GM20000 (cell line): Measurements from ENCODE around the gene TTC7B.

Experiments used
- DNase-seq: peaks from one replicate; pipeline ENCODE4 v3.0.0; 2012; ENCODE audit warnings: low spot score
- TF ChIP-seq, protein P1 (sequence below): IDR thresholded peaks from 2 replicates; pipeline ENCODE4 v1.5.1; 2012; ENCODE audit warnings: mild to moderate bottlenecking, control low read depth; ENCODE audit errors: extremely low read depth, missing control alignments

TTC7B gene

DNA sequence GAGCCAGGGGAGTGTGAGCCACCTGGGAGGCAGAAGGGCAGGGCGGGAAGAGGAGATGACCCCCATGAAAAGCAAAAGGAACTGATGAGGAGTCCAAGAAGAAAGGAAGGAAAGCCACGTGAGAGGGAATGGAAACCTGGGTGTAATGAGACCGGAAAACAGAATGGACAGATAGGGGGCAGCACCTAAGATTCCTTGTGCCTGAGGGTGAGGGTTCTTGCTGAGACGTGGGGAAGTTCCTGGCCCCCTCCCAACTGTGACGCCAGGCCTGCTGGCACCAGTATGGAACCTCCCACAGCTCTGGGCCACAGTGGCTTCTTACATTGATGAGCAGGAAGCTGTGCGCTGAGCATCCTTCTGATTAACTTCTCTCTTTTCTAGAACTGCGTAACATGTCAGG lies 30.8 kb downstream of the TTC7B start:
- TF ChIP-seq, protein P1, sequence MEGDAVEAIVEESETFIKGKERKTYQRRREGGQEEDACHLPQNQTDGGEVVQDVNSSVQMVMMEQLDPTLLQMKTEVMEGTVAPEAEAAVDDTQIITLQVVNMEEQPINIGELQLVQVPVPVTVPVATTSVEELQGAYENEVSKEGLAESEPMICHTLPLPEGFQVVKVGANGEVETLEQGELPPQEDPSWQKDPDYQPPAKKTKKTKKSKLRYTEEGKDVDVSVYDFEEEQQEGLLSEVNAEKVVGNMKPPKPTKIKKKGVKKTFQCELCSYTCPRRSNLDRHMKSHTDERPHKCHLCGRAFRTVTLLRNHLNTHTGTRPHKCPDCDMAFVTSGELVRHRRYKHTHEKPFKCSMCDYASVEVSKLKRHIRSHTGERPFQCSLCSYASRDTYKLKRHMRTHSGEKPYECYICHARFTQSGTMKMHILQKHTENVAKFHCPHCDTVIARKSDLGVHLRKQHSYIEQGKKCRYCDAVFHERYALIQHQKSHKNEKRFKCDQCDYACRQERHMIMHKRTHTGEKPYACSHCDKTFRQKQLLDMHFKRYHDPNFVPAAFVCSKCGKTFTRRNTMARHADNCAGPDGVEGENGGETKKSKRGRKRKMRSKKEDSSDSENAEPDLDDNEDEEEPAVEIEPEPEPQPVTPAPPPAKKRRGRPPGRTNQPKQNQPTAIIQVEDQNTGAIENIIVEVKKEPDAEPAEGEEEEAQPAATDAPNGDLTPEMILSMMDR = no peak
- no peak for DNase-seq

DNA sequence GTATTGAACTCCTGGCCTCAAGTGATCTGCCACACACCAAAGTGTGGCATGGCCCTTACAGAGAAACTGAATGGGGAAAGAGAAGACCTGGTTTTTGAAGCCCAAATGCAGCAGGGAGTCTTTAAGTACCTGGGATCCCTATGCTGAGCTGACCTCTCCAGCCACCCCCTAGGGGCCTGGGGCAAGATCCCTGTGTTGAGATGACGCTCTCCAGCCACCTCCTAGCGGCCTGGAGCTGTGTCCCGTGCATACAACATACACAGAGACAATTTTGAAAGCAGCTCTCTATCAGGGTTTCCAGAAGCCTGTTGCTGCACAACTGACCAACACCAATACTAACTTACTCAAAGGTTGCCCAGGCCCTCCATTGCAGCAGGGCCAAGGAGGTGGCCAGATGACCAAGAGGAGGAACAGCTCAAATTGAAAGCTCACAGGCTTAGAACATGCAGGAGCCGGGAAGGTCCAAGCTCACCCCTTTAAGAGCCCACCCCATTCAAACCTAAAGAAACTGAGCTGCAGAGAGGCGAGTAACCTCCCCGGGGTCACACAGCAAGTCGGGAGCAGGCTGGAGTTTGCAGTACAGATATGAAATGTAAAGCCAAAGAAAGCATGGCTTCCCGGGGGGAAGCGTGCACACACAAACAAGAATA lies 31.5 kb downstream of the TTC7B start:
- TF ChIP-seq, protein P1 = no peak
- no peak for DNase-seq

DNA sequence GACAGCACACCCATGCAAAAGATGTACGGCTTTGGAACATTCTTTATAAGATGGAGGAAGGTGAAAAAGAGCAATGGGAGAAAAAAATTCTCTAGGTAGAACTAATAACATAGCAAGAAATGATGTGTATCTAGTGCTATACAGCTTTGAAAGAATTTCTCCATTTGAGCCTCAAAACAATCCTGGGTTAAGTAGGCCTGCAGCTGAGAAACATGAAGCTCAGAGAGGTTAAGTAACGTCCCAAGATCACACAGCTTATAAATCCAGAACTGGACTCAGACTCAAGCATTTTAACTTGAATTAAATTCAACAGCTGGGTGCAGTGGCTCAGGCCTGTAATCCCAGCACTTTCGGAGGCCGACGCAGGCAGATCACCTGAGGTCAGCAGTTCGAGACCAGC lies 32.9 kb downstream of the TTC7B start:
- no peak for DNase-seq
- TF ChIP-seq, protein P1 = no peak

DNA sequence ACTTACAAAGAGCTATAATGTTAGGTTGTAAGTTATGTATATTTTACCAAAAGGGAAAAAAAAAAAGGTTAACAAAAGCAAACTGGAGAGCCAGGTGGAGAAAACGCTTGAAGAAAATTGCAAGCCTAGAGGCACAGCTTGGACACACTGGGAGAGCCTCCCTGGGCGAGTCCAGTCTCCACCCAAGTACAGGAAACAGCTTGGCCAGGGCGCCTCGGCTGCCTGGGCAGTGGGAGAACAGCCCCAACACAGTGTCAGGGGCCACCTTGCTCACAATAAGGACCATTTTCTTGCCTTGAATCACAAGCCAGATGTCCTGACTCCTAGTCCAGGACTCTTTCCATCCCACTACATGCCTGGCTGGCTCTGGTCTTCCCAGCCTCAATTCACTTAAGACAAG lies 33.3 kb downstream of the TTC7B start:
- TF ChIP-seq, protein P1 = no peak
- DNase-seq = no peak

DNA sequence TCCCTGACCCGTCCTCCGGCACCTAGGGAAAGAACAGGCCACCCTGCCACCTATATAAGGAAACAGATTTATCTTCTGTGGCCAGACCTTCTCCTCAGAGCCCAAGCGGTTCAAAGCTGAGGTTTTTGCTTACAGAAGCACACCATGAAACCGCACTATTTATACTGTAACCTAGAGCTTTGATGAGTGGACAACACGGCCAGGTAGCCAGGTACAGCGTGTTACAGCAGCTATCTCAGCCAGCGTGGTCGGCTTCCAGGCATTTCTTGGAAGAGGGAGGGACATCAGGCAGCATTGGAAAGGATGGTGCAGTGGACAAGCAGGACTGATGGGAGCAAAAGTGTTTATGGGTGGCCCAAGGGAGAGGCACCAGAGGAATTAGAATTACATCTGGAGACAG lies 34.4 kb downstream of the TTC7B start:
- DNase-seq = no peak
- TF ChIP-seq, protein P1 = no peak

DNA sequence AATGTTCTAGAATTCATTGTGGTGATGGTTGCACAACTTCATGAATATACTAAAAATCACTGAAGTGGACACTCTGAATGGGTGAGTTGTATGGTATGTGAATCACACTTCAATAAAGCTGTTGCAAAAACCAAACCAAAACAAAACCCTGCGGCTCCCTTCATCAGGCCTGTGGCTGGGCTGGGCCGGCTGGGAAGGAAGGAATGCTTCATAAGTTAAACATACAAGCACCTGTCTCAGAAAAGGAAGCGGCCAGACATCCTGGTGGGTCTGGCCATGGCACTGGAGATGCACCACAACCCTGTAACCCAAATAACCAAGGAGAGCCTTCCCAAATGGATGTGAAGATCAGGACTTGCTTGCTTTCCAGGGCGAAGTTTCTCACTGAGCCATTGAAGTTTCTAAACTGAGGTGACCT lies 34.9 kb downstream of the TTC7B start:
- no peak for DNase-seq
- TF ChIP-seq, protein P1 = no peak

DNA sequence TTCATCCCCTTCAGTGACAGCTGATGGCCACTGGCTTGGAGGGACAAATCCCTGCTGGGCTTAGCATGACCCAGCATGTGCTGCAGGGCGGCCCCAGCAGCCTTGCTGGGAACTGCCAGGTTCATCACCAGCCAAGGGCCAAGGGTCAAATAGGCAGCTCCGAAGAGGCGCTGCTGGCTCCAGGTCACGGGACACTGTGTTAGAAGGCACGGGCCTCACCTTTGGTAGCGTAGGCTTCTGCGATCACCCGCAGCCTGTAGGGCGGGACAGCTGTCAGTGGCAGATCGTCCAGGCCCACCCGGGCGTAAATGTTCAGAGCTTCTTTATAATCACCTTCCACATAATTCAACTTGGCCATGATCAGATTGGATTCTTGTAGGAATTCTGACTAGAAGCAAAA lies 35.7 kb downstream of the TTC7B start:
- no peak for DNase-seq
- TF ChIP-seq, protein P1 = no peak
